Fibroblast of lung (primary cell): ENCODE results near the gene SPRY1. TPM values are rescaled to one million over a fixed set of nuclear protein-coding genes. Genes with fewer than 3 reads are reported as not detected.

Experiments used
- DNase-seq, 2 donors: peaks; one replicate each; pipeline versions ENCODE4 v3.0.0 to v3.0.0-alpha.2; 2010; ENCODE audit warnings: low read depth in 2 of 2
- H2AFZ ChIP-seq: 2 replicates; pipeline ENCODE4 v1.5.1; 2012; ENCODE audit warnings: low read length, control low read depth, inconsistent platforms
- H3K27ac ChIP-seq: 2 replicates; pipeline ENCODE4 v1.5.1; 2011; ENCODE audit warnings: low read length, control low read depth; ENCODE audit not compliant: insufficient read depth
- H3K27me3 ChIP-seq: 2 replicates; pipeline ENCODE4 v1.5.1; 2011; ENCODE audit warnings: mild to moderate bottlenecking, low read length; ENCODE audit not compliant: control insufficient read depth, insufficient read depth
- H3K36me3 ChIP-seq: 2 replicates; pipeline ENCODE4 v1.5.1; 2011; ENCODE audit warnings: low read length; ENCODE audit not compliant: control insufficient read depth, insufficient read depth
- H3K4me1 ChIP-seq: 2 replicates; pipeline ENCODE4 v1.5.1; 2011; ENCODE audit warnings: low read length; ENCODE audit not compliant: control insufficient read depth, insufficient read depth; ENCODE audit errors: extremely low read depth
- H3K4me2 ChIP-seq: 2 replicates; pipeline ENCODE4 v1.5.1; 2011; ENCODE audit warnings: low read length, control low read depth; ENCODE audit not compliant: insufficient read depth; ENCODE audit errors: extremely low read depth
- H3K4me3 ChIP-seq, 4 experiments: fragments of 200-600 bp in 1 of 4; sonication (generic) in 1 of 4; replicated peaks in 1 of 4; 2 replicates each; pipeline ENCODE4 v1.5.1; 2011 to 2016; ENCODE audit warnings: low read length in 4 of 4, low read depth in 3 of 4, mild to moderate bottlenecking in 3 of 4, control low read depth in 2 of 4, inconsistent platforms in 1 of 4, mixed read lengths in 1 of 4; ENCODE audit not compliant: insufficient read depth in 1 of 4; ENCODE audit errors: control extremely low read depth in 1 of 4
- H3K79me2 ChIP-seq: 2 replicates; pipeline ENCODE4 v1.5.1; 2012; ENCODE audit warnings: mild to moderate bottlenecking, low read length, inconsistent platforms; ENCODE audit not compliant: control insufficient read depth, insufficient read depth
- H3K9ac ChIP-seq: 2 replicates; pipeline ENCODE4 v1.5.1; 2011; ENCODE audit warnings: mild to moderate bottlenecking, low read length, control low read depth; ENCODE audit not compliant: insufficient read depth
- H3K9me3 ChIP-seq: 2 replicates; pipeline ENCODE4 v1.5.1; 2012; ENCODE audit warnings: low read depth, low read length; ENCODE audit not compliant: control insufficient read depth, insufficient read depth
- H4K20me1 ChIP-seq: 2 replicates; pipeline ENCODE4 v1.5.1; 2011; ENCODE audit warnings: low read length; ENCODE audit not compliant: control insufficient read depth, insufficient read depth; ENCODE audit errors: extremely low read depth
- EZH2 ChIP-seq: IDR thresholded peaks from 2 replicates; pipeline ENCODE4 v1.5.1; 2012; ENCODE audit warnings: low read length, control low read depth, mild to moderate bottlenecking; ENCODE audit errors: missing control alignments
- polyA plus RNA-seq, 2 donors: library from polyadenylated mRNA; depleted of rRNA in 1 of 2; stranded (reverse) in 1 of 2; unstranded in 1 of 2; fragments of >200 nt; gene quantifications; 2 replicates each; pipeline ENCODE4 v1.2.1, GENCODE V29; 2011 to 2012; ENCODE audit warnings: missing spikeins in 1 of 2
- total RNA-seq: library from RNA; depleted of rRNA; stranded (reverse); fragments of >200 nt; gene quantifications from 2 replicates; pipeline ENCODE4 v1.2.1, GENCODE V29; 2014
- TF ChIP-seq, protein P1 (sequence below), 2 donors: IDR thresholded peaks in 1 of 2; conservative IDR thresholded peaks in 1 of 2; 1 replicate in 1 of 2; 2 replicates in 1 of 2; pipeline ENCODE4 v1.5.1; 2011 to 2012; ENCODE audit warnings: low read length in 2 of 2, control low read depth in 1 of 2, inconsistent platforms in 1 of 2, low read depth in 1 of 2, mild to moderate bottlenecking in 1 of 2

SPRY1 gene
- total and polyA plus RNA-seq, 2 donors (not counting 1 experiment from before 2014, with no cell fraction given): 21.3 to 23.9 TPM

DNA sequence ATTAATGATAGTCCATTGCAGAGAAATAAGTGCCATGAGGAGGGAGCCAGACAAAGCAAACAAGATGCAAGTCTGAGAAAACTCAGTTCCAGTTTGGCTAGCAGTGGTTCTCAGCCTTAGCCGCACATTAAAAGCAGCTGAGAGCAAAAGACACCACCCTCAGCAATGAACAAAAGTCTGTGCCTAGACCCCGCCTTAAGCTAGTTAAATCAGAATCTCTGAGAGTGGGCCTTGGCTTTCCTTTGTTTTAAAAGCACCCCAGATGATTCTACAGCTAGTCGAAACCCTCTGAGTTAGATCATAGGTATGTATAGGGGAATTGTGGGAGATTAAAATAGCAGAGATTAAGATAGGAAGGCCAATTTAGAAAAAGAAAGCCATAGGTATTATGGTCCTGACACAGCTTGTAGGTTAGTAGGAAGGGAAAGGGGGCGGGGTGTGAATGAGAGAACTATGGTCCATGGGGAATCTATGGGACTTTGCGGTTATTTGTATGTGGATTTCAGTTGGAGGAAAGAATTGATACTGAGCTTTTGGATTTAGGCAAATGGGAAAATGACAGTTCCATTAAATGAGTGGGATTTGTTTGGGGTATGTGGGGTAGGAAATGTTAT is 12.0 kb downstream of the SPRY1 start:
- Histone ChIP-seq H3K4me2 (no peak overlapping the region), H3K27me3 (no peaks in the 10 kb centered on the region), H3K79me2 (peaks cover 14% of the 10 kb centered on the region), H3K4me3 (no peak overlapping the region), H3K27ac (no peak overlapping the region), H3K9me3 (no peaks in the 10 kb centered on the region), H3K4me1 (peaks cover 7% of the 10 kb centered on the region), H3K36me3 (no peaks in the 10 kb centered on the region), H2AFZ (no peak overlapping the region), H4K20me1 (no peaks in the 10 kb centered on the region), H3K9ac (no peak overlapping the region)
- no peak for DNase-seq
- TF ChIP-seq, protein P1, sequence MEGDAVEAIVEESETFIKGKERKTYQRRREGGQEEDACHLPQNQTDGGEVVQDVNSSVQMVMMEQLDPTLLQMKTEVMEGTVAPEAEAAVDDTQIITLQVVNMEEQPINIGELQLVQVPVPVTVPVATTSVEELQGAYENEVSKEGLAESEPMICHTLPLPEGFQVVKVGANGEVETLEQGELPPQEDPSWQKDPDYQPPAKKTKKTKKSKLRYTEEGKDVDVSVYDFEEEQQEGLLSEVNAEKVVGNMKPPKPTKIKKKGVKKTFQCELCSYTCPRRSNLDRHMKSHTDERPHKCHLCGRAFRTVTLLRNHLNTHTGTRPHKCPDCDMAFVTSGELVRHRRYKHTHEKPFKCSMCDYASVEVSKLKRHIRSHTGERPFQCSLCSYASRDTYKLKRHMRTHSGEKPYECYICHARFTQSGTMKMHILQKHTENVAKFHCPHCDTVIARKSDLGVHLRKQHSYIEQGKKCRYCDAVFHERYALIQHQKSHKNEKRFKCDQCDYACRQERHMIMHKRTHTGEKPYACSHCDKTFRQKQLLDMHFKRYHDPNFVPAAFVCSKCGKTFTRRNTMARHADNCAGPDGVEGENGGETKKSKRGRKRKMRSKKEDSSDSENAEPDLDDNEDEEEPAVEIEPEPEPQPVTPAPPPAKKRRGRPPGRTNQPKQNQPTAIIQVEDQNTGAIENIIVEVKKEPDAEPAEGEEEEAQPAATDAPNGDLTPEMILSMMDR (conservative IDR thresholded peaks at IDR 0.05 in 1 of 2, IDR thresholded peaks at IDR 0.05 in 1 of 2; ENCODE audit: low read depth in 1 of 2, low read length in 2 of 2): no peak
- TF ChIP-seq EZH2: no peak

DNA sequence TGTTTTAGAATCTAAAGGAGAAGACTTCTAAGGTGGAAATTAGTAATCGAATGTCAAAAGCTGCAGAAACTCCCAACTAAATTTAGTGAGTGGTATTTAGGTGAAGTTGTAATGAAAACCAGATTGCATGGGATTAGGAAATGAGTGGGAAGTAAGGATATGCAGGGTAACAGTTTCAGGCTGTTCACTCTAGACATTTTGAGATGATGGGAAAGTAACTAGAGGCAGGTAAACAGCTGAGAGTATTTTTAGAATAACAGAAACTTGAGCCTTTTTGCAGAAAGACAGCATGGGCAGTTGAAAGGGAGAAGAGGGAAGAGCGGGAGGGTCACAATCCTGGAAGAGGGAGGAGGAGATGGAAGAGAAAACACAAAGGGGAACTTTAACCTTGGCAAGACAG is 12.7 kb downstream of the SPRY1 start:
- TF ChIP-seq, protein P1 (conservative IDR thresholded peaks at IDR 0.05 in 1 of 2, IDR thresholded peaks at IDR 0.05 in 1 of 2; ENCODE audit: low read depth in 1 of 2, low read length in 2 of 2): no peak
- no peak overlapping the region for H3K9ac ChIP-seq
- peaks cover 10% of the 10 kb centered on the region for H3K79me2 ChIP-seq
- H3K4me3 ChIP-seq: no peak overlapping the region
- H3K27me3 ChIP-seq: no peaks in the 10 kb centered on the region
- H3K4me2 ChIP-seq: no peak overlapping the region
- no peaks in the 10 kb centered on the region for H3K36me3 ChIP-seq
- no peaks in the 10 kb centered on the region for H4K20me1 ChIP-seq
- H3K4me1 ChIP-seq: peaks cover 7% of the 10 kb centered on the region
- H2AFZ ChIP-seq: no peak overlapping the region
- no peaks in the 10 kb centered on the region for H3K9me3 ChIP-seq
- no peak overlapping the region for H3K27ac ChIP-seq
- DNase-seq: no peak

DNA sequence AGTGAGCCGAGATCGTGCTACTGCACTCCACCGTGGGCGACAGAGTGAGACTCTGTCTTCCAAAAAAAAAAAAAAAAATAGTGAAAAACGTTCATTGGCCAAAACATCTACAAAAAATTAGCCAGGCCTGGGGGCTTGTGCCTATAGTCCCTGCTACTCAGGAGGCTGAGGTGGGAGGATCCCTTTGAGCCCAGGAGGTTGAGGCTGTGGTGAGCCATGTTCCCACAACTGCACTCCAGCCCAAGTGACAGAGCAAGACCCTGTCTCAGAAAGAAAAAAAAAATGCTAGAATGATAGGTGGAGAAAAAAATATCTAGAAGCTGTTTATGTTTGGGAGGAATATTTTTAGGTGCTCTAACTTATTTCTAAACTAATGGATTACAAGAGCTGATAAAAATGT is 14.9 kb downstream of the SPRY1 start:
- no peaks in the 10 kb centered on the region for H3K79me2 ChIP-seq
- no peak for DNase-seq
- TF ChIP-seq, protein P1 (conservative IDR thresholded peaks at IDR 0.05 in 1 of 2, IDR thresholded peaks at IDR 0.05 in 1 of 2; ENCODE audit: low read depth in 1 of 2, low read length in 2 of 2): no peak
- no peak for TF ChIP-seq EZH2
- H3K27ac ChIP-seq: no peak overlapping the region
- H3K27me3 ChIP-seq: no peaks in the 10 kb centered on the region
- H2AFZ ChIP-seq: no peak overlapping the region
- peaks cover 7% of the 10 kb centered on the region for H3K4me1 ChIP-seq
- H3K9ac ChIP-seq: no peak overlapping the region
- H3K4me2 ChIP-seq: no peak overlapping the region
- no peaks in the 10 kb centered on the region for H3K36me3 ChIP-seq
- H3K4me3 ChIP-seq: no peak overlapping the region
- no peaks in the 10 kb centered on the region for H4K20me1 ChIP-seq
- no peaks in the 10 kb centered on the region for H3K9me3 ChIP-seq
